Measurements from ENCODE around the gene SSC5D. TPM values are rescaled to one million over a fixed set of nuclear protein-coding genes. Genes with fewer than 3 reads are reported as not detected.

The SSC5D gene
- total and polyA plus RNA-seq, 4 donors, result 0.08 to 1.0 (median 0.51) TPM

DNA sequence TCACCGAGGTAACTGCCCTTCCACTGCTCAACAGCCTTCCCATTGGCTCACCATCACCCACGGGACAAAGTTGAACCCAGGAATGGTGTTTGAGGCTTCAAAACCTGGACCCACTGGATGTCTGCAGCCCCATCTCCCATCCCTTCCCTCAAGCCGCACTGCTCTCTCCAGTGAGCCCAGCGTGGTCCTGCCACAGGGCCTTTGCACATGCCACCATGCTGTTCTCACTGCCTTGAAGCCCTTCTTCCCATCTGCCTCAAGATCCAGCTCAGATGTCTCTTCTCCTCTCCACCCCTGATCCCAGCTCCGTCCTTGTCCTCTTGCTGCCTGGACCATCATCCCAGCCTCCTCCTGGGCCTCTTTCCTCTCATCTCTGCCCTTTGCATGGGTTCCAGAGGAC lies 49.2 kb upstream of the SSC5D start:
- Histone ChIP-seq H3K36me3 (ENCODE audit: control insufficient read depth in 4 of 4, insufficient read depth in 3 of 4, low read depth in 1 of 4, low read length in 3 of 4) (no peaks in the 10 kb centered on the region), H3K9ac (ENCODE audit: low read depth in 1 of 2, low read length in 2 of 2) (no peak overlapping the region), H3K27me3 (ENCODE audit: control insufficient read depth in 4 of 4, insufficient read depth in 4 of 4, low read length in 3 of 4) (peaks cover 6 to 19% (median 11%) of the 10 kb centered on the region in 4 donors), H3K4me3 (ENCODE audit: low read depth in 1 of 3, low read length in 3 of 3) (no peak overlapping the region), H3K27ac (ENCODE audit: low read depth in 1 of 2, low read length in 2 of 2) (no peak overlapping the region), H3K4me1 (ENCODE audit: control insufficient read depth in 4 of 4, insufficient read depth in 4 of 4, low read length in 3 of 4) (peaks cover 0 to 3% (median 1%) of the 10 kb centered on the region in 4 donors), H3K9me3 (ENCODE audit: control insufficient read depth in 4 of 4, low read length in 3 of 4) (peaks cover 0 to 2% (median 1%) of the 10 kb centered on the region in 4 donors)
- TF ChIP-seq SP1 (IDR thresholded peaks at IDR 0.05) (no peak), RXRA (IDR thresholded peaks at IDR 0.05) (no peak), ATF3 (IDR thresholded peaks at IDR 0.05) (no peak), NR2F2 (IDR thresholded peaks at IDR 0.05) (no peak), YY1 (IDR thresholded peaks at IDR 0.05) (no peak), EGR1 (IDR thresholded peaks at IDR 0.05; ENCODE audit: low read depth in 2 of 2) (no peak), RAD21 (IDR thresholded peaks at IDR 0.05) (no peak)
- DNase-seq (ENCODE audit: low spot score), result peak; percentile 29
- WGBS, result 66% methylated on average over 5 of the region's 5 CpGs

DNA sequence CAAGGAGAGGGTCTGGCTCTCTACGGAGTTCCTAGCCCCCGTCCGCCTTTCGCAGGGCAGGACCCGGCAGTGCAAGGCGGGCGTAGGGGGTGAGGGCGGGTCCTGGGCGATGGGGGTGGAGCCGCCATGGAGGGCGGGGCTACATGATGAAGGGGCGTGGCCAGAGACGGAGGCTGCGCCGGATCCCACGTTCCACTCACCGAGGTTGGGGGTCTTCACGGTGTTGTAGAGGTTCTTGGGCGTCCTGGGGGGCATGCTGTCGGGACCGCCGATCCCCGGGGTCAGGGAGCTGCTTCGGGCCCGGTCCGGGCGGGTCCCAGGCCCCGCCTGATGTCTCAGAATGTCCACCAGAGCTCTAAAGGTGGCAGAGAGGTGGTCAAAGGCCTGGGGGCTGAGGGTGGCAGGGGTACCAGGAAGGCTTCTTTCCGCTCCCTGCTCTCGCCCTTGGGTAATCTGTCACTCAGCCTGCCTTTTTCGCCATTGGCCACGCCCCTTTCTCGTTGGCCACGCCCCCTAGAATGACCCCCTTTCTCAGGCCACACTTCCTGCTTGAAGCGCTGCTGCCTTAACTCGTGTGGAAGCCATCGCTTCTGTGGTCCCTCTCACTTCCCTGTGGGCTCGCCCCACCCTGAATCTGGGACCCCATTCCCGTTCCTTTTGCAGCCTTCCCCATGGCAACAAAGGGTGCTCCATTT lies 47.7 kb upstream of the SSC5D start:
- 14% methylated on average over 39 of the region's 39 CpGs for WGBS
- peaks cover 0 to 2% (median 1%) of the 10 kb centered on the region in 4 donors for H3K9me3 ChIP-seq (ENCODE audit: control insufficient read depth in 4 of 4, low read length in 3 of 4)
- peaks cover 0 to 3% (median 1%) of the 10 kb centered on the region in 4 donors for H3K4me1 ChIP-seq (ENCODE audit: control insufficient read depth in 4 of 4, insufficient read depth in 4 of 4, low read length in 3 of 4)
- TF ChIP-seq, protein P1, sequence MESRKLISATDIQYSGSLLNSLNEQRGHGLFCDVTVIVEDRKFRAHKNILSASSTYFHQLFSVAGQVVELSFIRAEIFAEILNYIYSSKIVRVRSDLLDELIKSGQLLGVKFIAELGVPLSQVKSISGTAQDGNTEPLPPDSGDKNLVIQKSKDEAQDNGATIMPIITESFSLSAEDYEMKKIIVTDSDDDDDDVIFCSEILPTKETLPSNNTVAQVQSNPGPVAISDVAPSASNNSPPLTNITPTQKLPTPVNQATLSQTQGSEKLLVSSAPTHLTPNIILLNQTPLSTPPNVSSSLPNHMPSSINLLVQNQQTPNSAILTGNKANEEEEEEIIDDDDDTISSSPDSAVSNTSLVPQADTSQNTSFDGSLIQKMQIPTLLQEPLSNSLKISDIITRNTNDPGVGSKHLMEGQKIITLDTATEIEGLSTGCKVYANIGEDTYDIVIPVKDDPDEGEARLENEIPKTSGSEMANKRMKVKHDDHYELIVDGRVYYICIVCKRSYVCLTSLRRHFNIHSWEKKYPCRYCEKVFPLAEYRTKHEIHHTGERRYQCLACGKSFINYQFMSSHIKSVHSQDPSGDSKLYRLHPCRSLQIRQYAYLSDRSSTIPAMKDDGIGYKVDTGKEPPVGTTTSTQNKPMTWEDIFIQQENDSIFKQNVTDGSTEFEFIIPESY (IDR thresholded peaks at IDR 0.05), result no peak
- TF ChIP-seq RXRA (IDR thresholded peaks at IDR 0.05), result no peak
- no peak for TF ChIP-seq NR2F2 (IDR thresholded peaks at IDR 0.05)
- no peaks in the 10 kb centered on the region for H3K36me3 ChIP-seq (ENCODE audit: control insufficient read depth in 4 of 4, insufficient read depth in 3 of 4, low read depth in 1 of 4, low read length in 3 of 4)
- no peak overlapping the region for H3K4me3 ChIP-seq (ENCODE audit: low read depth in 1 of 3, low read length in 3 of 3)
- peak; percentile 69 for DNase-seq (ENCODE audit: low spot score)
- H3K27ac ChIP-seq (ENCODE audit: low read depth in 1 of 2, low read length in 2 of 2), result no peak overlapping the region
- peaks cover 11 to 21% (median 14%) of the 10 kb centered on the region in 4 donors for H3K27me3 ChIP-seq (ENCODE audit: control insufficient read depth in 4 of 4, insufficient read depth in 4 of 4, low read length in 3 of 4)
- H3K9ac ChIP-seq (ENCODE audit: low read depth in 1 of 2, low read length in 2 of 2), result no peak overlapping the region

DNA sequence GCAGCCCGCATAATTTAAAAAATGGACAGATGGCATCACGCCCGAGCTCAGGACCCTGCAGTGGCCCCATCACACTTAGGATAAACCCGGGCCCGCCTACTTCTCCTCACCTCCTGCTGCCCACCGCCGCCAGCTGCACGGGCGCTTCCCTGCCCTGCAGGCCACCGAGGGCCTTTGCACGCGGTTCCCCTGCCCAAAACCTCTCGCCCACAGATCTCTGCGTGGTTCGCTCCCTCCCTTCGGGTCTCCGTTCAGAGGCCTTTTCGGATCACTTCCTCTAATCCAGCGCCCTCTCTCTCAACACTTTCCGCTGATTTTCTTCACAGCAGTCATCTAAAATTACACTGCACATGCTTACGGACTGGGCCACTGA lies 46.9 kb upstream of the SSC5D start:
- no peak for TF ChIP-seq HNF4G (IDR thresholded peaks at IDR 0.05)
- TF ChIP-seq SP1 (IDR thresholded peaks at IDR 0.05), result no peak
- TF ChIP-seq EGR1 (IDR thresholded peaks at IDR 0.05; ENCODE audit: low read depth in 2 of 2), result no peak
- TF ChIP-seq REST (IDR thresholded peaks at IDR 0.05), result no peak
- TF ChIP-seq ATF3 (IDR thresholded peaks at IDR 0.05), result no peak
- no peak for TF ChIP-seq FOXA2 (IDR thresholded peaks at IDR 0.05)
- TF ChIP-seq JUND (IDR thresholded peaks at IDR 0.05), result no peak
- TF ChIP-seq HNF4A (conservative IDR thresholded peaks at IDR 0.05), result no peak
- no peak for TF ChIP-seq MAX (IDR thresholded peaks at IDR 0.05)
- TF ChIP-seq FOXA1 (IDR thresholded peaks at IDR 0.05), result no peak
- Histone ChIP-seq H3K4me3 (ENCODE audit: low read depth in 1 of 3, low read length in 3 of 3) (no peak overlapping the region), H3K36me3 (ENCODE audit: control insufficient read depth in 4 of 4, insufficient read depth in 3 of 4, low read depth in 1 of 4, low read length in 3 of 4) (no peaks in the 10 kb centered on the region), H3K27me3 (ENCODE audit: control insufficient read depth in 4 of 4, insufficient read depth in 4 of 4, low read length in 3 of 4) (peaks cover 11 to 21% (median 14%) of the 10 kb centered on the region in 4 donors), H3K9ac (ENCODE audit: low read depth in 1 of 2, low read length in 2 of 2) (no peak overlapping the region), H3K9me3 (ENCODE audit: control insufficient read depth in 4 of 4, low read length in 3 of 4) (peaks cover 0 to 2% (median 1%) of the 10 kb centered on the region in 4 donors), H3K27ac (ENCODE audit: low read depth in 1 of 2, low read length in 2 of 2) (no peak overlapping the region), H3K4me1 (ENCODE audit: control insufficient read depth in 4 of 4, insufficient read depth in 4 of 4, low read length in 3 of 4) (peaks cover 0 to 3% (median 1%) of the 10 kb centered on the region in 4 donors)
- no peak for DNase-seq (ENCODE audit: low spot score)
- WGBS, result 10% methylated on average over 21 of the region's 21 CpGs

Data from liver (tissue), 9 donors.